Measurements from ENCODE around the gene SAMM50.

The SAMM50 gene

GRCh38 chr22:43969021-43969878 is 14.0 kb downstream of the SAMM50 start:
- peaks cover 71% of the 10 kb centered on the region for H3K36me3 ChIP-seq (ENCODE audit: insufficient read depth, low read length)
- H3K27ac ChIP-seq (ENCODE audit: low read depth, low read length) = no peak overlapping the region
- H3K27me3 ChIP-seq (ENCODE audit: control insufficient read depth in 1 of 2, insufficient read depth in 2 of 2, low read length in 2 of 2) = no peaks in the 10 kb centered on the region
- H3K4me3 ChIP-seq (ENCODE audit: low read depth in 1 of 2, low read length in 2 of 2) = no peak overlapping the region
- no peaks in the 10 kb centered on the region for H3K9me3 ChIP-seq (ENCODE audit: low read length)
- H3K4me1 ChIP-seq (ENCODE audit: insufficient read depth, low read length) = no peaks in the 10 kb centered on the region
- no peak overlapping the region for H3K9ac ChIP-seq (ENCODE audit: low read length)

- Histone ChIP-seq H3K27me3 (ENCODE audit: control insufficient read depth in 1 of 2, insufficient read depth in 2 of 2, low read length in 2 of 2) (no peaks in the 10 kb centered on the region), H3K9me3 (ENCODE audit: low read length) (no peaks in the 10 kb centered on the region), H3K4me3 (ENCODE audit: low read depth in 1 of 2, low read length in 2 of 2) (no peak overlapping the region), H3K9ac (ENCODE audit: low read length) (no peak overlapping the region), H3K27ac (ENCODE audit: low read depth, low read length) (no peak overlapping the region), H3K36me3 (ENCODE audit: insufficient read depth, low read length) (peaks cover 68% of the 10 kb centered on the region), H3K4me1 (ENCODE audit: insufficient read depth, low read length) (no peaks in the 10 kb centered on the region)
These were observed 14.9 kb downstream of the SAMM50 start for GRCh38 chr22:43969989-43970755.

DNA sequence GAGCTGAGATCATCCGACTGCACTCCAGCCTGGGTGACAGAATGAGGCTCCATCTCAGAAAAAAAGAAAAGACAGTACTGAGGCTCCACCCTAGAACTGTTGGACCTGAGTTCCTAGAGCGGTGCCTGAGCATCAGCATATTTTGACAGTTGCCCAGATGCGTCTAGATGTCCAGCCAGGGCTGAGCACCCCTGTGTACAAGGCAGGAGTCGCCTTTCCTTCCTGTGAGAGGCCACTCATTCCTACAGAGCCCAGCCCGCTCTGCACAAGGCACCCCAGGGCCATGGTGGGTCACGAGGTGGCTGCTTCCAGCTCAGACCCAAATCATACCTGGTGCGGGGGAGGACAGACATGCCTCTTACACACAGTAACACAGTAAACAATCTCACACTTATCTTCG is 15.9 kb downstream of the SAMM50 start:
- Histone ChIP-seq H3K27ac (ENCODE audit: low read depth, low read length) (no peak overlapping the region), H3K9me3 (ENCODE audit: low read length) (no peaks in the 10 kb centered on the region), H3K27me3 (ENCODE audit: control insufficient read depth in 1 of 2, insufficient read depth in 2 of 2, low read length in 2 of 2) (no peaks in the 10 kb centered on the region), H3K9ac (ENCODE audit: low read length) (no peak overlapping the region), H3K36me3 (ENCODE audit: insufficient read depth, low read length) (peaks cover 65% of the 10 kb centered on the region), H3K4me3 (ENCODE audit: low read depth in 1 of 2, low read length in 2 of 2) (no peak overlapping the region), H3K4me1 (ENCODE audit: insufficient read depth, low read length) (no peaks in the 10 kb centered on the region)

DNA sequence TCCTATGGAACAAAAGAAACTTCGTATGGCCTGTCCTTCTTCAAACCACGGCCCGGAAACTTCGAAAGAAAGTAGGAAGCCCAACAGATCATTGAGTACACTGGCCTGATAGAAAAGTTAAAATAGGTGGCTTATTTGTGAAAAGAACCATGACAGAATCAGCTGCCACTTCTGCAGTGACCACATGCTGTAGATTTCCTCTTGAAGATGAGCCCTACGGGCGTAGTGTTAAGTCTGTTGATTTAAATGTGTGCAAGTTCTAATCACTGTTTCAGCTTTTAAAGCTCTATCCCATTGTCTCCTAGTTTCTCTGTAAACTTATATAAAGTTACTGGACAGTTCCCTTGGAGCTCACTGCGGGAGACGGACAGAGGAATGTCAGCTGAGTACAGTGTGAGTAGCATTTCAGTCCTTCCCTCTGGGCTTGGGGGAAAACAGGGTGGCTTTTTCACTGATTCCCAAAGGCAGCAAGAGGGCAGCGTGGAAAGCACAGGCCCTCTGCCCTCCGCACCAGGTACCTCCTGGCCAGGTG is 17.8 kb downstream of the SAMM50 start:
- H3K27me3 ChIP-seq (ENCODE audit: control insufficient read depth in 1 of 2, insufficient read depth in 2 of 2, low read length in 2 of 2) = no peaks in the 10 kb centered on the region
- peaks cover 69% of the 10 kb centered on the region for H3K36me3 ChIP-seq (ENCODE audit: insufficient read depth, low read length)
- no peak overlapping the region for H3K9ac ChIP-seq (ENCODE audit: low read length)
- no peak overlapping the region for H3K4me3 ChIP-seq (ENCODE audit: low read depth in 1 of 2, low read length in 2 of 2)
- no peaks in the 10 kb centered on the region for H3K9me3 ChIP-seq (ENCODE audit: low read length)
- H3K4me1 ChIP-seq (ENCODE audit: insufficient read depth, low read length) = no peaks in the 10 kb centered on the region
- H3K27ac ChIP-seq (ENCODE audit: low read depth, low read length) = no peak overlapping the region

- H3K27ac ChIP-seq (ENCODE audit: low read depth, low read length) = no peak overlapping the region
- no peaks in the 10 kb centered on the region for H3K27me3 ChIP-seq (ENCODE audit: control insufficient read depth in 1 of 2, insufficient read depth in 2 of 2, low read length in 2 of 2)
- H3K9me3 ChIP-seq (ENCODE audit: low read length) = no peaks in the 10 kb centered on the region
- H3K4me3 ChIP-seq (ENCODE audit: low read depth in 1 of 2, low read length in 2 of 2) = no peak overlapping the region
- H3K9ac ChIP-seq (ENCODE audit: low read length) = no peak overlapping the region
- peaks cover 63% of the 10 kb centered on the region for H3K36me3 ChIP-seq (ENCODE audit: insufficient read depth, low read length)
- H3K4me1 ChIP-seq (ENCODE audit: insufficient read depth, low read length) = no peaks in the 10 kb centered on the region
These were observed 18.8 kb downstream of the SAMM50 start for GRCh38 chr22:43974028-43974545.

DNA sequence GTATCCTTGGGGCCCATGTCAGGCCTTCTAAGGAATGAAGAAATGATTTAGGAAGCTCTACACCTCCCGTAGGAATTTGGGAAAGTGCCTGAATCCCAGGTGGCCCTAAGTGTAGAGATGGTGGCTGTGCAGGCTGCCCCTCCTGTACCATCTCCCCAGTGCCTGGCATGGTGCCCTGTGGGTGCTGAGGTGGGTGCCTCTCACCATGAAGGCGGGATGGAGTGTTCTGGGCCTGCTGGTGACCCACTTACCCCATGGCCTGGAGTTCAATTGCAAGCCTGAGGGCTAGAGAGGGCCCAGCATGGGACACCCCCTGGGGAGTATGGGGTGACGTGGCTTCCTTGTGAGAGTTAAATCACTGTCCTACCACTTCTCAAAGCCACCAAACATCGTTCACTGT is 19.8 kb downstream of the SAMM50 start:
- peaks cover 63% of the 10 kb centered on the region for H3K36me3 ChIP-seq (ENCODE audit: insufficient read depth, low read length)

DNA sequence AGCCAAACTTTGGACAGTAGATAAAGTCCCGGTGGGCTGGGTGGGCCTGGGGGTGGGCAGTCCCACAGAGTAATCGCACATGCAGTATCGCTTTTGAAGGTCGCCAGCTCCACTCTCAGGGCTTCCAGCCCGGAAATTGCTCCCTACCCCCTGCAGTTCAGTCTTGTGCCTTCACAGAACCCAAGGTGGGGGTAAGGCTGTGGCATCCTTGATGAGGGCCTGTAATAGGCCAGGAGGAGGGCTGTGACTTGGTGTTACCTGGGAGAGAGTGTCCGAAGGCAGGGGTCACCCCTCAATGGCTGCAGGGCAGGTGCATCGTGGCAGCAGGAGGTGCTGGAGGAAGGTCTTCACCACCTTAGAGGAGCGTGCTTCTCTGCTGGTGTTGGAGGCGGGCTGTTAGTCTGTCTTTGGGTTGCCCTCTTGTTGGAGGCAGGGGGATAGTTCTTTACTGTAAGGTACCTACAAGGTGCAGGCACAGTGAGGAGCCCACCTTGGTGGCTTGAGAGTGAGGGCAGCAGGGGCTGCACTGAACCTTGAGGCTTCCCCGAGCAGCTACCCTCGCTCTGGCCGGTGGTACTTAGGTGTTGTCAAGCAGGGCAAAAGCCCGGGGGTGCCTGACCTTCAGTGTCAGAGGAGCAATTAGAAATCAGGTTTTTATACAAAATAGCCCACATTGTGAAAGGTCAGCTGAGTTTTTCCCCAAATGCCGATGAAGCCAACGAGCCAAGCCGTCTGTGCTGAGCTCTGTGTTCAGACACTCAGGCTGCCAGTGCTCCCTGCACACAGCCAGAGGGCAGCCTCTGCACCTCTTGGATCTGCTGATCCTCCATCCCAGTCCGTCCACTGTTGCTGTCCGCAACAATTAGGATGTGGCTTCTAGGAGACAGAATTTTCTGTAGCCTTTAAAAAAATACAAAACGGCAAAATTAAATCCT is 21.9 kb downstream of the SAMM50 start:
- Histone ChIP-seq H3K4me1 (ENCODE audit: insufficient read depth, low read length) (no peaks in the 10 kb centered on the region), H3K9me3 (ENCODE audit: low read length) (no peaks in the 10 kb centered on the region), H3K4me3 (ENCODE audit: low read depth in 1 of 2, low read length in 2 of 2) (no peak overlapping the region), H3K27me3 (ENCODE audit: control insufficient read depth in 1 of 2, insufficient read depth in 2 of 2, low read length in 2 of 2) (no peaks in the 10 kb centered on the region), H3K27ac (ENCODE audit: low read depth, low read length) (no peak overlapping the region), H3K36me3 (ENCODE audit: insufficient read depth, low read length) (peaks cover 72% of the 10 kb centered on the region), H3K9ac (ENCODE audit: low read length) (no peak overlapping the region)

More for the DNA sequence above, 19.8 kb downstream of the SAMM50 start:
- H3K4me1 ChIP-seq (ENCODE audit: insufficient read depth, low read length) = no peaks in the 10 kb centered on the region
- H3K9ac ChIP-seq (ENCODE audit: low read length) = no peak overlapping the region
- H3K4me3 ChIP-seq (ENCODE audit: low read depth in 1 of 2, low read length in 2 of 2) = no peak overlapping the region
- no peaks in the 10 kb centered on the region for H3K9me3 ChIP-seq (ENCODE audit: low read length)
- no peaks in the 10 kb centered on the region for H3K27me3 ChIP-seq (ENCODE audit: control insufficient read depth in 1 of 2, insufficient read depth in 2 of 2, low read length in 2 of 2)
- no peak overlapping the region for H3K27ac ChIP-seq (ENCODE audit: low read depth, low read length)

DNA sequence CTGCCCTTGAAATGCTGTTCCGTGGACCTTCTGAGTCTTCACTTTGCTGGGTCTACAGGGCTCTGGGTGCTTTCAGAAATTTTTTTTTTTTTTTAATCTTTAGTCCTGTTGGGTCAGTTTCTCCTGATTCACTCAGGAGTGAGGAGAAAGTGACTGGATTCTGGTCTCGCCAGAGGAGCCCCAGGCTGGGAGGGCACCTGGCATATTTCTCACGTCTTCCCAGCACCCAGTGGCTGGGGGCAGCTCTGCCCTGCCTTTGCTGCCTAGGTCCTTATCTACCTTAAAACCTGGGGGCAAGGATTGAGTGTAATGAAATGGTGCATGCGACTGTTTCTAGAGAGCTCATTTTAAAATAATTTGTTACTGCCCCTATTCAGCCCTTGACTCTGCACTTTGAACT is 23.3 kb downstream of the SAMM50 start:
- Histone ChIP-seq H3K36me3 (ENCODE audit: insufficient read depth, low read length) (peaks cover 67% of the 10 kb centered on the region), H3K9me3 (ENCODE audit: low read length) (no peaks in the 10 kb centered on the region), H3K27me3 (ENCODE audit: control insufficient read depth in 1 of 2, insufficient read depth in 2 of 2, low read length in 2 of 2) (no peaks in the 10 kb centered on the region), H3K27ac (ENCODE audit: low read depth, low read length) (no peak overlapping the region), H3K4me3 (ENCODE audit: low read depth in 1 of 2, low read length in 2 of 2) (no peak overlapping the region), H3K9ac (ENCODE audit: low read length) (no peak overlapping the region), H3K4me1 (ENCODE audit: insufficient read depth, low read length) (no peaks in the 10 kb centered on the region)

GRCh38 chr22:43980579-43980978 is 25.3 kb downstream of the SAMM50 start:
- no peaks in the 10 kb centered on the region for H3K27me3 ChIP-seq (ENCODE audit: control insufficient read depth in 1 of 2, insufficient read depth in 2 of 2, low read length in 2 of 2)
- no peak overlapping the region for H3K9ac ChIP-seq (ENCODE audit: low read length)
- H3K9me3 ChIP-seq (ENCODE audit: low read length) = no peaks in the 10 kb centered on the region
- H3K36me3 ChIP-seq (ENCODE audit: insufficient read depth, low read length) = peaks cover 64% of the 10 kb centered on the region
- H3K4me3 ChIP-seq (ENCODE audit: low read depth in 1 of 2, low read length in 2 of 2) = no peak overlapping the region
- no peaks in the 10 kb centered on the region for H3K4me1 ChIP-seq (ENCODE audit: insufficient read depth, low read length)
- H3K27ac ChIP-seq (ENCODE audit: low read depth, low read length) = no peak overlapping the region

DNA sequence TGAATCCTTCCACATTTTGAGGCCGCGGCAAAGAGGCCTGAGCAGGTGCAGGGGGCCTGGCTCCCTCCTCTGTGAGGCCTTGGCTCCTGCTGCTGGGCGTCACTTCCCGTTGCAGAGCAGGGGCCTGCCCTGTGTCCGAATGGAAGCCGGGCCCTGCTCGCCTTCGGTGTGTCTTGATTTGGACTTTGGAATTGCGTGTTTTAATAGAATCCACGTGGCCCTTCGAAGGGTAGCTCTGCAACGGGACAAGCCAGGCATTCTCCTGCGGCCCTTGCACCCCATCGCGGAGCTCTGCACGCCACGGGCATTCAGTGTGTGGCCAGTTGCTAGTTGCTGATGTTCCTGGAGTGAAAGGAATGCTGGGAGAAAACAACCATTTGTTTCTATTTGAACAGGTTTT is 25.8 kb downstream of the SAMM50 start:
- Histone ChIP-seq H3K27ac (ENCODE audit: low read depth, low read length) (no peak overlapping the region), H3K9ac (ENCODE audit: low read length) (no peak overlapping the region), H3K36me3 (ENCODE audit: insufficient read depth, low read length) (peaks cover 63% of the 10 kb centered on the region), H3K9me3 (ENCODE audit: low read length) (no peaks in the 10 kb centered on the region), H3K27me3 (ENCODE audit: control insufficient read depth in 1 of 2, insufficient read depth in 2 of 2, low read length in 2 of 2) (no peaks in the 10 kb centered on the region), H3K4me3 (ENCODE audit: low read depth in 1 of 2, low read length in 2 of 2) (no peak overlapping the region), H3K4me1 (ENCODE audit: insufficient read depth, low read length) (no peaks in the 10 kb centered on the region)

Data from muscle layer of colon (tissue), 2 donors.